RWPE1 (cell line): ENCODE measurements around the gene MLC1.

Source experiments
- CTCF ChIA-PET: fragments of 350-600 bp; sonication (Branson Sonifier 250); formaldehyde crosslinking; extraction: SDS; loops from one replicate; lab custom pipeline; 2021; lab: Yijun Ruan, JAX
- POLR2A ChIA-PET: fragments of 400-600 bp; formaldehyde crosslinking; extraction: SDS; loops from one replicate; lab custom pipeline; 2020; ENCODE audit warnings: antibody characterized with exemption; ENCODE audit not compliant: low non-redundant PET; lab: Yijun Ruan, JAX
- DNase-seq: peaks from one replicate; pipeline ENCODE4 v3.0.0; 2012; ENCODE audit warnings: low spot score
- H3K27ac ChIP-seq: fragments of 450-650 bp; 2 replicates; pipeline ENCODE4 v1.5.1; 2017
- TF ChIP-seq, protein P1 (sequence below): fragments of 450-650 bp; conservative IDR thresholded peaks from 2 replicates; pipeline ENCODE4 v1.5.1; 2017; ENCODE audit warnings: low read depth, mild to moderate bottlenecking

Gene MLC1

DNA sequence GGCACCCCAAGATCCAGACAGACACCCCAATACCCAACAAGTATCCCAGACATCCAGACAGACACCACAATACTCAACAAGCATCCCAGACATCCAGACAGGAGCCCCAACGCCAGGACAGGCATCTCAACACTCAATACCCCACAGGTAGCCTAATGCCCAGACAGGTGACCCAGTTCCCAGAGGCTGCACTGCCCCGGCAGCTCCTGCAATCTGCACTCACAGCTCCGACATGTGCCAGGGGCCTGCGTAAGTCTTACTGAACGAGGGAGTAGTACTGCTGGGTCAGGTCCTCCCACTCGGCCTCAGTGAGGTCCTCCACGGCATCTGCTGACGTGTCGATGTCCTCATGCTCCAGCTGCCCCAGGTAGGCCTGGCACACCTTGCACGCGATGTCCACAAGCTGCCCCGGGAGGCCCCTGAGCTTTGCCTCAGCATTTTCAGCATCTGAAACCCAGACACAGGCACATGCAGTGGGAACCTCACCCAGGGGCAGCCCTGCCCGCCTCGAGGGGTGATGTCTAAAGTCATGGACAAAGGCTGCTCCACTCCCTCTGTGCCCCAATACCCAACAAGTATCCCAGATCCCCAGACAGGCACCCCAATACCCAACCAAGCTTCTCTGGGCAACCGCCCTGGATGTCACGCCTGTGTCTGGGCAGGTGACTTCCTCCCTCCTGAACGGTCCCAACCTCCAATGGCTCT is 43.7 kb downstream of the MLC1 start:
- TF ChIP-seq, protein P1, sequence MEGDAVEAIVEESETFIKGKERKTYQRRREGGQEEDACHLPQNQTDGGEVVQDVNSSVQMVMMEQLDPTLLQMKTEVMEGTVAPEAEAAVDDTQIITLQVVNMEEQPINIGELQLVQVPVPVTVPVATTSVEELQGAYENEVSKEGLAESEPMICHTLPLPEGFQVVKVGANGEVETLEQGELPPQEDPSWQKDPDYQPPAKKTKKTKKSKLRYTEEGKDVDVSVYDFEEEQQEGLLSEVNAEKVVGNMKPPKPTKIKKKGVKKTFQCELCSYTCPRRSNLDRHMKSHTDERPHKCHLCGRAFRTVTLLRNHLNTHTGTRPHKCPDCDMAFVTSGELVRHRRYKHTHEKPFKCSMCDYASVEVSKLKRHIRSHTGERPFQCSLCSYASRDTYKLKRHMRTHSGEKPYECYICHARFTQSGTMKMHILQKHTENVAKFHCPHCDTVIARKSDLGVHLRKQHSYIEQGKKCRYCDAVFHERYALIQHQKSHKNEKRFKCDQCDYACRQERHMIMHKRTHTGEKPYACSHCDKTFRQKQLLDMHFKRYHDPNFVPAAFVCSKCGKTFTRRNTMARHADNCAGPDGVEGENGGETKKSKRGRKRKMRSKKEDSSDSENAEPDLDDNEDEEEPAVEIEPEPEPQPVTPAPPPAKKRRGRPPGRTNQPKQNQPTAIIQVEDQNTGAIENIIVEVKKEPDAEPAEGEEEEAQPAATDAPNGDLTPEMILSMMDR: no peak
- DNase-seq: no peak
- ChIA-PET CTCF (interaction anchor here (0.6 kb wide), 1 partner anchor 102 kb away, joined by 3 read pairs; no protein-coding TSS in a partner anchor), POLR2A (no interaction called here)
- no peak overlapping the region for H3K27ac ChIP-seq

DNA sequence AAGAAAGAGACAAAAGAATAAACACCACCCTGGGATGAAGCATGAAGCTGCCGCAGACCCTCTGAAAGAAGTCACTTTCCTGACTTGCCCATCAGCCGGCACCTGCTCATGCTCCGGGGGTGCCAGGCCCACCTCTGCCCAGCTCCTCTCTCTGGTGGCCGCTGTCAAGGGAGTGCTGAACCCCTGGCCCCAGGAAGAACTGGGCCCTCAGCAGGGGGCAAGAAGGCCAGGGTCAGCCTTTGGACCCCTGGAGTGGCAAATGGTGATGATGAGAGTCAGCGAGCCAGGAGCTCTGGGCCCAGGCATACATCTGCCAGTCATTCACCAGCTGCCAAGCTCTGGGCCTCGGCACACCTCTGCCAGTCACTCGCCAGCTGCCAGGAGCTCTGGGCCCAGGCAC is 44.5 kb downstream of the MLC1 start:
- H3K27ac ChIP-seq: no peak overlapping the region
- TF ChIP-seq, protein P1: no peak
- ChIA-PET POLR2A (no interaction called here), CTCF (no interaction called here)
- no peak for DNase-seq

DNA sequence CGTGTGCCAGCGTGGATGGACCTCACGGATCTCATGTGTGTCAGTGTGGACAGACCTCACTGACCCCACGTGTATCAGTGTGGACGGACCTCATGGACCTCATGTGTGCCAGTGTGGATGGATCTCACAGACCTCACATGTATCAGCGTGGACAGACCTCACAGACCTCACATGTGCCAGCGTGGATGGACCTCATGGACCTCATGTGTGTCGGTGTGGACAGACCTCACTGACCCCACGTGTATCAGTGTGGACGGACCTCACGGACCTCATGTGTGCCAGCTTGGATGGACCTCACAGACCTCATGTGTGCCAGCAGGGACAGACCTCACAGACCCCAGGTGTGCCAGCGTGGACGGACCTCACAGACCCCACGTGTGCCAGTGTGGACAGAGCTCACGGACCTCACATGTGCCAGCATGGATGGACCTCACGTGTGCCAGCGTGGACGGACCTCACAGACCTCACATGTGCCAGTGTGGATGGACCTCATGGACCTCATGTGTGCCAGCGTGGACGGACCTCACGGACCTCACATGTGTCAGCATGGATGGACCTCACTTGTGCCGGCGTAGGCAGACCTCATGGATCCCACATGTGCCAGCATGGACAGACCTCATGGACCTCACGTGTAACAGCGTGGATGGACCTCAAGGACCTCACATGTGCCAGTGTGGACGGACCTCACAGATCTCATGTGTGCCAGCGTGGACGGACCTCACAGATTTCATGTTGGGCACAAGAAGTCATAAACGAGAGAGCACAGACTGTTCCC is 45.4 kb downstream of the MLC1 start:
- DNase-seq: no peak
- TF ChIP-seq, protein P1: no peak
- ChIA-PET POLR2A (no interaction called here), CTCF (no interaction called here)
- no peak overlapping the region for H3K27ac ChIP-seq

DNA sequence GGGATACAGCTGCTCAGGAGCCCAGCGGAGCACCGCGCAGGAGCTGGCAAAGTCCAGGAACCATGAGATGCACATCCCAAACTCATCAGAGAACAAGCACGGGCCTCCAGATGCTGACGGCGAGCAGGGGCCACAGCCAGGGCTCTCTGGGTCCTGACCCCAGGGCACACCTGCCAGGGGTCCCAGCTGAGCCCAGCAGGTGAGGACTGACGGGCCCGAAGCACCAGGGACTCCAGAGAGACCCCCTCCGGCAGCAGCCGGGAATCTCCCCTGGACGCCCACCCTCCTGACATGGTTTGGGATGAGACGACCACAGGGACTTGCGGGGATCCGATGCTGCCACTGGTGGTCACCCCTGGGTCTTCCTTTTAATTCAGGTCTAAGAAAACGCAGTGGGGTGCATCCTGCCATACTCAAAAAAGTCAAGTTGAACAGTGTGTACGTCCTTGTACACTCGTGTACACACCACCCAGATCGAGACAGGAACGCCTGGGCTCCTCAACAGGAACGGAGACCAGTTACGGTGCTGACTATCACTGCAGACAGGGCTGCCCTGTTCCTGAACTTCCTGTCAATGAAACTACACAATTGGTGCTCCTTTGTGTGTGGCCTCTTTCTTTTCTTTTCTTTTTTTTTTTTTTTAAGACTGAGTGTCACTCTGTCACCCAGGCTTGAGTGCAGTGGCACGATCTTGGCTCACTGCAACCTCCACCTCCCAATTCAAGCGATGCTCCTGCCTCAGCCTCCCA is 49.1 kb downstream of the MLC1 start:
- TF ChIP-seq, protein P1: no peak
- POLR2A ChIA-PET: no interaction called here
- DNase-seq: no peak
- no peak overlapping the region for H3K27ac ChIP-seq
- CTCF ChIA-PET: interaction anchor here (0.6 kb wide), 1 partner anchor 128 kb away, joined by 3 read pairs; no protein-coding TSS in a partner anchor

DNA sequence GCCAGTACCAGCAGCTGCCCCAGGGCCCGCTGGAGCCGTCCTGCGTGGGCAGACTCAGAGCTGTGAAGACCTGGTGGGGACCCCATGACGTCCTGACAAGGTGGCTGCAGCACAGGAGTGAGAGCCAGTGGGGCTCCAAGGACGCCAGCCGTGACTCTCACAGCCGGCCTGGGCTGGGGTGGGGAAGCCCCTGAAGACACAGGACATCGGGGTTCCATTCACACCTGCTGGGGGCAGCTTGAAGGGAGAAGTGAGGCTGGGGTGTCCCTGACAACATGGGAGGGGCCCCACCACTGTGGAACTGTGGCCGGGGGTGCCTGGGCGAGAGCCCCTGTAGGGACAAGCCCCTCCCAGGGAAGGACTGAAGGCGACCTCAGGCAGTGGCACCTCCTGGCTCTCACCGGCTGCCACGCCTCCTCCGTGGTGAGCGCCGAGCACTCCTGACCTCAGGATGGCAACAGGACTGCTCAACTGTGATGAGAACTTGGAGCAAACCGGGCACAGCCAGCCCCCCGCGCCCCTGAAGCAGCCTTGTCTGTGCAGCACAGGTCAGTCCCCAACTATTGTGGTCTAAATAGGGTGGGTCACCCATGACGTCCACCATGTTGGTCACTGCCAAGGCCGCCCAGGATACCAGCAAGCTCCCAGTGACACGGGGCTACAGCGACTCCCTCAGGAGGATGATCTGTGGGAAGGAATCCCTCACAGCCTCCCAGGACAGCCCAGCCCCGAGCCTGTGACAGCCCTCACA is 49.9 kb downstream of the MLC1 start:
- DNase-seq: no peak
- TF ChIP-seq, protein P1: no peak
- H3K27ac ChIP-seq: no peak overlapping the region
- CTCF ChIA-PET: interaction anchor here (0.6 kb wide), 1 partner anchor 104 kb away, joined by 3 read pairs; no protein-coding TSS in a partner anchor
- POLR2A ChIA-PET: no interaction called here
